ENCODE measurements around the gene EVPL.

The EVPL gene

DNA sequence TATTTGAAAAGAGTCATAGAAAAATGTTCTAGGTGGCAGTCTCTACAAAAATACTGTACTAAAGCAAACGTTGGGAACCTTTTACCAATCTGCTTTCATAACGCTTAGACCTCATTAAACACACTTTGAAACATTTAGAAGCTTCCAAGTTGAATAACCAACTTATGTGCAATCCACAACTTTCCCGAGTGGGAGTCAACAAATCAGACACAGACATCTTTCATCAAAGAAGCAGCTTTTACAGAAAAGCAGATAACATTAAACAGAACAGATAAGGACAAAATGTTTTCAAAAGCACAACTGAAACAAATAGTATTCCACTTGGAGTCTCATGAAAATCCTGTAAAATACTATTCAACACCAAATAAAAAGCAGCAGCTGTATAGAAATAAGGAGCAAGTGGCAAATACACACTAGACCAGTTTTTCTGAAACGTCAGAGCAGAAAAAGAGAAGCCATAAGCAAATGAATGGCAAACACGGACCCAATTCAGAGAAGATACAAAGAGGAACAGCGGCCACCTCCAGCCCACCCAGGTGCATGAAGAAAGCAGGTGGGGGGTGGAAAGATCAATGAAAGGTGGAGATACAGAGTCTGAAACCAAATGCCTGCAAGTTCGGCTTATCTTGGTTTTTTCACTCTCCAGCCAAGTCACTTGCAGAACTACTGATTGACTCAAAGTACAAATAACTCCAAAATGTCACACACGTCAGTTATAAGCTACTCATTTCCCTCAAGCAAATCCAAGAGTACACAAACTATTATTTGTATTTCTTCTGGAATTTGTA, 67.9 kb downstream of the EVPL start:
- DNase-seq (ENCODE audit: low spot score) = no peak

Data from D341Med (cell line).